Ovary (tissue), 3 donors: ENCODE results near the gene KLHL8.

Experiments
- POLR2A ChIP-seq: fragments of 450-650 bp; IDR thresholded peaks from one replicate; pipeline ENCODE4 v1.6.1; 2017; ENCODE audit warnings: antibody characterized with exemption, mild to moderate bottlenecking, moderate library complexity
- TF ChIP-seq, protein P1 (sequence below), 3 donors: fragments of 450-650 bp in 2 of 3; fragments of 200-600 bp in 1 of 3; IDR thresholded peaks; one replicate each; pipeline versions ENCODE4 v1.5.1 to v1.8.0; 2016 to 2022; ENCODE audit warnings: antibody characterized with exemption in 3 of 3, mild to moderate bottlenecking in 1 of 3
- donor health status: DM: no; HTN: no; CAD: no.

DNA sequence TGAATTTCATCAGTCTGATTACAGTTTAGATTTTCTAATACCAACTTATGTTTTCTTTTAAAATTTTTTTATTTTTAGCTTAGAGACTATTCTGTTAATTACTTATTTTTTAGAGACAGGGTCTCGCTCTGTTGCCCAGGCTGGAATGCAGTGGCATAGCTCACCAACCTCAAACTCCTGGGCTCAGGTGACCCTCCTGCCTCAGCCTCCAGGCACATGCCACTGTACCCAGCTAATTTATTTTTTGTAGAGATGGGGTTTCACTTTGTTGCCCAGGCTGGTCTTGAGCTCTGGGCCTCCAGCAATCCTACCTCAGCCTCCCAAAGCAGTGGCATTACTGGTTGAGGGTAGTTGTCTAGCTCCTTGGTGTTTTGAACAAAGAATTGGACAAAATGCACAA is 102.0 kb downstream of the KLHL8 start:
- TF ChIP-seq, protein P1, sequence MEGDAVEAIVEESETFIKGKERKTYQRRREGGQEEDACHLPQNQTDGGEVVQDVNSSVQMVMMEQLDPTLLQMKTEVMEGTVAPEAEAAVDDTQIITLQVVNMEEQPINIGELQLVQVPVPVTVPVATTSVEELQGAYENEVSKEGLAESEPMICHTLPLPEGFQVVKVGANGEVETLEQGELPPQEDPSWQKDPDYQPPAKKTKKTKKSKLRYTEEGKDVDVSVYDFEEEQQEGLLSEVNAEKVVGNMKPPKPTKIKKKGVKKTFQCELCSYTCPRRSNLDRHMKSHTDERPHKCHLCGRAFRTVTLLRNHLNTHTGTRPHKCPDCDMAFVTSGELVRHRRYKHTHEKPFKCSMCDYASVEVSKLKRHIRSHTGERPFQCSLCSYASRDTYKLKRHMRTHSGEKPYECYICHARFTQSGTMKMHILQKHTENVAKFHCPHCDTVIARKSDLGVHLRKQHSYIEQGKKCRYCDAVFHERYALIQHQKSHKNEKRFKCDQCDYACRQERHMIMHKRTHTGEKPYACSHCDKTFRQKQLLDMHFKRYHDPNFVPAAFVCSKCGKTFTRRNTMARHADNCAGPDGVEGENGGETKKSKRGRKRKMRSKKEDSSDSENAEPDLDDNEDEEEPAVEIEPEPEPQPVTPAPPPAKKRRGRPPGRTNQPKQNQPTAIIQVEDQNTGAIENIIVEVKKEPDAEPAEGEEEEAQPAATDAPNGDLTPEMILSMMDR (IDR thresholded peaks at IDR 0.05) = no peak
- TF ChIP-seq POLR2A = no peak
